Activated CD8-positive, alpha-beta memory T cell treated with anti-CD3 and anti-CD28 coated beads for 36 hours (primary cell): Measurements from ENCODE around the gene ARFGEF2. TPM values are rescaled to one million over a fixed set of nuclear protein-coding genes. Genes with fewer than 3 reads are reported as not detected.
"Not testable (repeated sequence)": the region's sequence is repeated elsewhere in the genome, so short reads cannot be mapped to it uniquely, and the experiment has no call there.

Experiments used
- CTCF ChIA-PET: fragments of 350-600 bp; sonication (Branson Sonifier 250); formaldehyde crosslinking; loops from one replicate; lab custom pipeline; 2021; ENCODE audit warnings: antibody characterized with exemption; lab: Charles Lee
- POLR2A ChIA-PET: fragments of 350-600 bp; sonication (Branson Sonifier 250); formaldehyde crosslinking; loops from one replicate; lab custom pipeline; 2021; ENCODE audit warnings: antibody characterized with exemption; lab: Charles Lee
- total RNA-seq, 2 experiments: library from RNA; stranded (reverse); gene quantifications; one replicate each; pipeline ENCODE4 v1.2.3, GENCODE V29; 2021

The ARFGEF2 gene
- total RNA-seq, 2 experiments from 2014 or later: 34.2 to 35.3 TPM

DNA sequence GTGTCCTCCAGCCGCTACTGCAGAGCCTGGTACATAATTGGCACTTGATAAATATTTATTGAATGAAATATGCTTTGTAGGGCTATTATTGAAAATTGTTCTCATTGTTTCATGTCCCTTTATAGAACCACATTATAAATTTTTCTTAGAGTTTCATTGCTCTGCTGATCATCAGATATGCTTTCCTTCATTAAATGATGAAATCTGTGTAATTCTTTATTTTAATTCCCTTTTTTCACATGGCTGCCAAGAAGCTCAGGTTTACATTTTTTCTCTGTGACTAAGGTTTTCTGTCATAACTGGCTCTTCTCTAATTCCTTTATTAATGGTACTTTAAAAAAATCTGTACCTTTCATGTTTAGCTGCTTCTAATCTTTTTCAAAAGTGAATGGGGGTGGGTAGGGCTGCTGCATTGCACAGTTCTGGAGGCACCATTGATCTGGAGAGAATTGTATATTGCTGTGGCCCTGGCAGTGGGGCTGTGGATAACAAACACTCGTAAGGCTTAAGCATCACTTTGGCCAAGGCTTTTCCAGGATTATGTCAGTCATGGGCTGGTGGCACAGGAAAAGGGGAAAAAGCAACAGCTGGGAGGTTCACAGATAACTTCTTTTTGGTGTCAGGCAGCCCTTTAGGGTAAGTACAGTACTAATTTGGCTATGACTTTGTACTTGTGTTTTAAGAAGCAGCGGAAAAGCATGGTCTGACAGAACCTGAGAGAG, 43.8 kb downstream of the ARFGEF2 start:
- CTCF ChIA-PET: no interaction called here
- POLR2A ChIA-PET: no interaction called here

DNA sequence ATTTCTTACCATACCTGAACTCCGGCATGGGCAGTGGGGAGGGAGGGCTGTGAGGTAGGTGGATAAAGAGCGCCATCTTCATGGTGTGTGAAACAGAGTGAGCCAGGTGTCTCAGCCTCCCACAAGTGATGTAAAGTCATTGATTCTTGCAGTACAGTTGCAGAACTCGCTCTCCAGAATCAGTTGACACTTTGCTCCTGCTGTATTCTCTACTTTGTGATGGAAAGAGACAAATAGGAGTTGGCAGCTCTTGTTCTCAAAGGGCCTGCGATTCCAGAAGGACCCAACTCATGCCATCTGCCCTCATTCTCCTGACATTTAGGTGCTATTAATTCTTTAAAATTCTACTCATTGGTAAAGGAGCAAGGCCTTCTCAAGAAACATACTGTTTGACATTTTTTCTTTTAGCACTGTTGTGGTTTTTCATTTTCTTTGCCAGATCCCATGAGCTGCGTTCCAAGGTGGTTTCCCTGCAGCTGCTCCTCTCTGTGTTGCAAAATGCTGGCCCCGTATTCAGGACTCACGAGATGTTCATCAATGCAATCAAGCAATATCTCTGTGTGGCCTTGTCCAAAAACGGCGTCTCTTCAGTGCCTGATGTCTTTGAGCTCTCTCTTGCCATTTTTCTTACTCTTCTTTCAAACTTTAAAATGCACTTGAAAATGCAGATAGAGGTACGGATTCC, 49.3 kb downstream of the ARFGEF2 start:
- POLR2A ChIA-PET: no interaction called here
- CTCF ChIA-PET: no interaction called here

DNA sequence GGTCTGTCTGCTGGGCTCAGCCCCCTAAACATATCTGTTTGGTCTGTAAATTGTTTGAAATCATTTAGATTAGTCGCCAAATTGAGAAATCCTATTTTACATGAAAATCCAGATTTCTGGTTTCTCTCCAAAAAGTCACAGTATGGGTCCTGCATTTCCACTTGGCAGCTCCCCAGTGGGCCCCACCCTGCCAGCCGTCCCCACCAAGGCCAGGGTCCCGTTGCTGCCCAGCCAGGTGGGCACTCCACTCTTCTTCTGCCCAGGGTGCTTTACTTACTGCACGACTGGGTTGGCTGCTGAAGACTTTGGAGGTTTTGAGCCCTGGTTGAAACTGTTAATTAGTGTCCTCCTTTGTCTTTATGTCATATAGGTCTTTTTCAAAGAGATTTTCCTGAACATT, 50.4 kb downstream of the ARFGEF2 start:
- ChIA-PET POLR2A (no interaction called here), CTCF (no interaction called here)

DNA sequence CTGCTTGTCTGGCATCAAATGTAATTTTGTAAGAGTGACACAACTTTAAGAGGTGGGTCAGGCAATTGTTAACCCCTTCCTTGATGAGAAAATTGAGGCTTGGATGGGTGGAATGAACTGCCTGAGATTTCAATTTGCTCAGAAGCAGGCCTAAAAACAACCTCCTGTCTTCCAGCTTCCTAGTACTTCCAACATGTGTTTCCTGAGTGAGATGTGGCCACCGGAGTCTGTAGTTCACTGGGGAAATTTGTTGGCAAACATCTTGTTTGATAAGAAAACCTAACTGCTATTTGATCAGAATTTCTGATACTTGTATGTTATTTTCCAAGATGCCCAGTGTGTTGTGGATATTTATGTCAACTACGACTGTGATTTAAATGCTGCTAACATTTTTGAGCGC, 51.3 kb downstream of the ARFGEF2 start:
- CTCF ChIA-PET: no interaction called here
- POLR2A ChIA-PET: no interaction called here

DNA sequence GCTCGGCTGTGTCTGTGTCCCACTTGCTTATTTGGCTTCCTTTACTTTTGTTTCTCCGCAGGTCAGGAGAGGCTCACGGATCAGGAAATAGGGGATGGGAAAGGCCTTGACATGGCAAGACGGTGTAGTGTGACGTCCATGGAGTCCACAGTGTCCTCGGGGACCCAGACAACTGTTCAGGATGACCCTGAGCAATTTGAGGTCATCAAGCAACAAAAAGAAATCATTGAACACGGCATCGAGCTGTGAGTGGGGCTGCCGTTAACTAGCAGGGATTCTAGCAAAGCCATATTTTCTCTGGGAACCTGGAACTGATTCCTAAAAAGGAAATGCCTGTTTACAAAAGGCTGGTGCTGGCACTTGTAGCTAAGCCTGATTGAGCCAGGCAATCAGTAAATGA, 54.4 kb downstream of the ARFGEF2 start:
- ChIA-PET POLR2A (interaction anchor here (0.6 kb wide), 1 partner anchor 252 kb away, joined by 4 read pairs; no protein-coding TSS in a partner anchor), CTCF (no interaction called here)

DNA sequence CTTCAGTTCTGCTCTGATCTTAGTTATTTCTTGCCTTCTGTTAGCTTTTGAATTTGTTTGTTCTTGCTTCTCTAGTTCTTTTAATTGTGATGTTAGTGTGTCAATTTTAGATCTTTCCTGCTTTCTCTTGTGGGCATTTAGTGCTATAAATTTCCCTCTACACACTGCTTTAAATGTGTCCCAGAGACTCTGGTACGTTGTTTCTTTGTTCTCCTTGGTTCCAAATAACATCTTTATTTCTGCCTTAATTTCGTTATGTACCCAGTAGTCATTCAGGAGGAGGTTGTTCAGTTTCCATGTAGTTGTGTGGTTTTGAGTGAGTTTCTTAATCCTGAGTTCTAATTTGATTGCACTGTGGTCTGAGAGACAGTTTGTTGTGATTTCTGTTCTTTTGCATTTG, 58.5 kb downstream of the ARFGEF2 start:
- CTCF ChIA-PET, POLR2A ChIA-PET: not testable (repeated sequence)

DNA sequence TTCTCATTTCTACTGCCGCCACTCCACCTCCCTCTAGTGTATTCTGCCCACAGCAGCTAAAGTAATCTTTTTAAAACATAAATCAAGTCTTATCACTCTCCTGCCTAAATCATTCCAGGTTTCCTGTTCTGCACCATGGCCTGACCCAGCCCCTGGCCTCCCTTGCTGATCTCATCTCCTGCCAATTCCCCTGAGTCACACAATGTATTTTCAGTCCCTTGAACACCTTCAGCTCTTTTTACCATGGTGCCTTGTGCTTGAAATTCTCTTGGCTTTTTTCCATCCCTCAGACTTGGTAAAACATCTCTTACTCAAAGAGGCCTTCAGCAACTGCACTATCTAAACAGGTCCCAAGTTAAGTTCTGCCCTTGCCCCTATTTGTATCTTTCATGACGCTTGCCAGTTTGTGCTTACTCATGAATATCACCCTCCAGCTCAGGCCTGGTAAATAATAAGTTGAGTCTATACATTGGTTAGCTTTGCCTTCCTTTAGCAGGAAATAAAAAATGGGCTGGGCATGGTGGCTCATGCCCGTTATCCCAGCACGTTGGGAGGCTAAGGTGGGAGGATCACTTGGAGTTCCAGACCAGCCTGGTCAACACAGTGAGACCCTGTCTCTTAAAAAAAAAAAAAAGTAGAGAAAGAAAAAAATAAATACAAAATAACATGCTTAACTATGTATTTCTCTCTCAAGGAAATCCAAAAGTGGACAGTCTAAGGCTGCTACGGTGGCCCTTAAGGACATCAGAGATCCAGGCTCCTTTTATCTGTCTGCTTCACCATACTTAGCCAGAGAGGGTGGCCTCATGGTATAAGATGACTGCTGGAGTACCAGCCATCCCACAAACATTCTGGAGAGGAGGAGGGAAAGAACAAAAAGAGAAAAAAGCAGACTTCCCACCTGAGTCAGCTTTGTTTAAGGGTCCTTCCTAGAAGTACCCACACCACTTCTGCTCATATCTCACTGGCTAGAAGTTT, 62.2 kb downstream of the ARFGEF2 start:
- ChIA-PET POLR2A (interaction anchor here (0.7 kb wide), 1 partner anchor 447 kb away, joined by 5 read pairs; no protein-coding TSS in a partner anchor), CTCF (no interaction called here)

DNA sequence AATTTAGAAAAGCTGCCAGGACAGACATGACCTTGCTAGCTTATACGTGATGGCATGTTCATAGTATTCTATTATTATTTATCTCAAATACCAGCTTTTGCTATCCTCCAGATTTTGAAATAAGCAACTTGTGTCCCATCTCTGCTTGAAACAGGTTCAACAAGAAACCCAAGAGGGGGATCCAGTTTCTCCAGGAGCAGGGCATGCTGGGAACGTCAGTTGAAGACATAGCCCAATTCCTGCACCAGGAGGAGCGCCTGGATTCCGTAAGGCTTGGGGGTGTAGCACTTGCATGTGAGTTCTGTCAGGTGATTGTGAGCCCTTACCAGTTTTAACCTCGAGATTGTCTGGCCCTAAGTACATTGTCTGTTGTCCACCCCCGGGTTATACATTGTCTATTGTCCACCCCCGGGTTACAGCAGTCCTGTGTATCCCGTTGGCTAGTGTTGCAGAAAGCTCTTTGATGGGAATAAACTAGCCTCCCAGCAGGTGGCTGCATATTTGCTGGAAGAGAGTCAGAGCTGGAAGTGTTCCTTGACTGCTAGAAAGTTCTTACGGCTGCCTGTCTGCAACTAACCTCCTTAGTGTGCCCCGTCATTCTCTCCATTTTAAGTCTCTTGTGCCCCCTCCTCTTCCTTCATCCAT, 63.2 kb downstream of the ARFGEF2 start:
- CTCF ChIA-PET: no interaction called here
- POLR2A ChIA-PET: no interaction called here

DNA sequence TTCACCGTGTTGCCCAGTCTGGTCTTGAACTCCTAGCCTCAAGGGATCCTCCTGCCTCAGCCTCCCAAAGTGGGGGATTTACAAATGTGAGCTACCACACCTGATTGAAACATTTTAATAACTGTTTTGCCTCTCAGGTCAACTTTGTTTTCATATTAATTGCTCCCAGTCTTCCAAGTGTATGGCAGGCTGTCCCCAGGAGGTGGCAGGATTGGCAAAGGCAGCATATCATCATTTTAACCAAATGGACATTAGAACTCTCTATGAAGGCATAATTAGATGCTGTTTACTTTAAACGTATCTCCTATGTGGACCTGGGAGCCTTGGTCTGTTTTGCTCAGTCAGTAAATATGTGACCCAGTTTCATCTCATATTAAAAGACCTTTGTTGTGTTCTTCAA, 65.4 kb downstream of the ARFGEF2 start:
- CTCF ChIA-PET: no interaction called here

DNA sequence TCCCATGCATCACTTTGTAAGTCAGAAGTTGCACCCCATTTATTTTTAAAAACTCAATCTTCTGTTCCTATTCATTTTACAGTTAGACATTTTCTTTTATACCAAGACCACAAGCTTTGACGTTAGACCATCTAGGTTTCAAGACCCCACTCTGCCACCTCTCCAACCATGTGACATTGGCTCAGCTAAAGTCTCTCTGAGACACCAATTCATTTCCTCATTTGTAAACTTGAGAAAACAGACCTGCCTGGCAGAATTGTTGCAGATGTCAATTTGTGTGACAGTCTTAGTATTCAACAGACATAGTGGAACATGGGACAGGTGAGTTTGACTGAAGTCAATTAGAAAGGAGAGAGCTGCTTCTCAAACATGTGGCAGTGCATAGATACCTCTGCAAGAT, 69.0 kb downstream of the ARFGEF2 start:
- POLR2A ChIA-PET: no interaction called here

More for the DNA sequence above, 65.4 kb downstream of the ARFGEF2 start:
- POLR2A ChIA-PET: no interaction called here

DNA sequence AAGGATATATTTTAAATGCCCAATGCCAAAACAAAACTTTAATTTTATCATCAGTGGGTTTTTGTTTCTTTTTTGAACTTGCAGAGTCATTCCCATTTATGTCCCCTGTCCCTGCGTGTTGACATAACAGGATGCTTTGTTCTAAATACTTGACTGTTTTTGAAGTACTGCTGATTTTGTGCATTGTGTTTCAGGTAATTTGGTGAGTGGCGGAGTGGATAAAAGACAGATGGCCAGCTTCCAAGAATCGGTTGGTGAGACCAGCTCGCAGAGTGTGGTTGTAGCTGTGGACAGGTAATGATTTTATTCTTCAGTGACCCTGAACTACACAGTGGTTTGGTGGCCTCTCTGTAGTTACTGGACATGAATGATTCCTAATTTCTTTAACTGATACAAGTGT, 74.1 kb downstream of the ARFGEF2 start:
- ChIA-PET CTCF (no interaction called here), POLR2A (no interaction called here)

More for the DNA sequence above, 69.0 kb downstream of the ARFGEF2 start:
- CTCF ChIA-PET: no interaction called here

DNA sequence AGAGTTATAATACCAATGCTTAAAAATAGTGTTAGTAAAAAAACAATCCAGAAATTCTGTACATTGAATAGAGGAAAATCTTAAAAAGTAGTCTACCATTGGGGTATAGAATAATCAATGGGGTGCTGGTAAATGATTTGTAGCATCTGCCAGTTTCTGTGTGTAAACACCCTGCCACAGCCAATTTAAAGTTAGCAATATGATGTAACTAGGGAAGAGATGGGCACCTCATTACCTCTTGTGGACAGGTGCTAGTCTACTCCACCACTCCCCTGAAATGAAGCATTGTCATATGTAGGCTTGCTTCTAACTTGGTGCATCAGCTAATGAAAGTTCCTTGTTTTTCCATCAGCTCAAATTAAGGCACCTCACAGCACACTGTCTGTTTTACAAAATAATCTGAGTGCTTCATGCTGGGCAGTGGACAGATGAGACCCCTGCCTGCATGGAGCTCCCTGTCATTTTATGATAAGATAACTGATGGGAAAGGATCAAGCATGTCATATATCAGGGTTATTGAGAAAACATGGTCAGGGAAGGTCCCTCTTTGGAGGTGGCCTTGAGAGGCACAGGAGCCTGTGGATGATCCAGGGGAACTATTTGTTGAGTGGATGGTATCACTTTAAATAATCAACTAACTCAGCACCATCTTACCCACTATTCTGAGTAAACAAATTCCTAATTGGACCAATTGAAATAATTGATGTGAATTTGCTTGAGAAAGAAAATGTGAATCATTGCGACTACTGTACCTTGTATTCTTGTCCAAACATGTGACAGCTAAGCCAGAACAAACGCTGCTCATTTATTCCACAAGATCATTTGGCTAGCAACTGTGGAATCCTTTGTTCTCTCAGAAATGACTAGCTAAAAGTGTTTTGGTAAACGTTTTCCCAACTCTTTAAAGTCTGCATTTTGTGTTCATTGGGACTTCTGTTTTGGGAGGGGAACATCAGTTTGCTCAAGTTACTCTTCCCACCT, 78.7 kb downstream of the ARFGEF2 start:
- ChIA-PET CTCF (no interaction called here), POLR2A (no interaction called here)

DNA sequence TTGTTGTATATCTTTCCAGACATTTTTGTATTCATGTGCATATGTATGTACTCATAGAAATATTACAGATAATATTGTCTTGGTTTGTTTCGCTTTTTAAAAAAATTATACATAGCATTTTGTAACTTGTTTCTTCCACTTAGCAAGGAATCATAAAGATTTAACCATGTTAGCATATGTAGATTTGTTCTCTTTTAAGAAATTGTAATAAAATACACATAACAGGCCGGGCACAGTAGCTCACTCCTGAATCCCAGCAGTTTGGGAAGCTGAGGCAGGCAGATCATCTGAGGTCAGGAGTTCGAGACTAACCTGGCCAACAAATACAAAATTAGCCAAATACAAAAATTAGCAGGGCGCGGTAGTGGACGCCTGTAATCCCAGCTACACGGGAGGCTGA, 80.2 kb downstream of the ARFGEF2 start:
- CTCF ChIA-PET: interaction anchor here (0.6 kb wide), 1 partner anchor 85 kb away, joined by 3 read pairs; no protein-coding TSS in a partner anchor
- POLR2A ChIA-PET: no interaction called here

DNA sequence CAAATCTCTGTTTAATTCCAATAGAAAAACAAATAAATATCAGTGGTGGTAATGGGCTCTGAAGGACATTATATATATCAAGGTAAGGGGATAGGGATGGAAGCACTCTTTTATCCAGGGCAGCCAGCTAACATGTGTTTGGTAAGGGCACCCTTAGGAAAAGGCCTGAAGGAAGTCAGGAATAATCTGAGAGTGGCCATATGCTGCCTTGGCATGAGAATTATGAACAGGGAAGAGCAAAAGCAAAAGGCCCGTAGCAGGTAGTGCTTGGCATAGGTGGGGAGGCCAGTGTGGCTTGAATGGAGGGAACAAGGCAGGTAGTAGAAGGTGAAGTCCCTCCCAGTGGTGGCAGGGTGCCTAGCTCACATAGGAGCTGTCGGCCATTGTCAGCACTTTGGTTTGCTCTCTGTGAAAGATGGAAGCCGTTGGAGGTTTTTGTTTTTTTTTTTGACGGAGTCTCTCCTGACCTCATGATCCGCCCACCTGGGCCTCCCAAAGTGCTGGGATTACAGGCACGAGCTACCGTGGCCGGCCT, 85.0 kb downstream of the ARFGEF2 start:
- CTCF ChIA-PET: no interaction called here
- POLR2A ChIA-PET: no interaction called here

DNA sequence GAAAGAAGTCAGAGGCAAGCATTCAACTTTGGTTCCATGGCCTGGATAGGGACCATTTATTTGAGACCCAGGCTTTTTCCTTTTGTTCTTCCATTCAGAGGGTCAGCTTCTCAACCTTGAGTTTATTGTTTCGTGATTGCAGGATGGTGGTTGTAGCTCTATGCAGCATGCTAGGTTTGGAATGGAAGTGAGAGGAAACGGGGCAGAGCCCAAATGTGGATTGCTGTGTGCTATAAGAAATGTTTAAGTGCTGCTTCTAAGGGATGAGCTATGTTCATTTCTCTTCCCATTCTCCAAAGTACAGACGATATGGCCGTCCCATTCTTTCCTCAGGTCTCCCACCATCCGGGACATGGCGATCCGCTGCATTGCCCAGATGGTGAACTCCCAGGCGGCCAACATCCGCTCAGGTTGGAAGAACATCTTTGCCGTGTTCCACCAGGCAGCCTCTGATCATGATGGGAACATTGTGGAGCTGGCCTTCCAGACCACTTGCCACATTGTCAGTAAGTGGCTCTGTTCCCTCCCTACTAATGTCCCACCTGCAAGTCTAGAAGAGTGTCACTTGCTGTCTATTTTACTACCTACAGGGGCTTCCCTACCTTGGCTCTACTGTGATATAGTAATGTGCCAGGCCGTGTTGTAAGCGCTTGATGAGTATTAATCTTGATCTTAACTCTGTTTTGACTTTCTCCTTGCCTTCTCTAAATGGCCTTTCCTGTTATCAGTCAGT, 88.6 kb downstream of the ARFGEF2 start:
- ChIA-PET POLR2A (no interaction called here), CTCF (no interaction called here)

DNA sequence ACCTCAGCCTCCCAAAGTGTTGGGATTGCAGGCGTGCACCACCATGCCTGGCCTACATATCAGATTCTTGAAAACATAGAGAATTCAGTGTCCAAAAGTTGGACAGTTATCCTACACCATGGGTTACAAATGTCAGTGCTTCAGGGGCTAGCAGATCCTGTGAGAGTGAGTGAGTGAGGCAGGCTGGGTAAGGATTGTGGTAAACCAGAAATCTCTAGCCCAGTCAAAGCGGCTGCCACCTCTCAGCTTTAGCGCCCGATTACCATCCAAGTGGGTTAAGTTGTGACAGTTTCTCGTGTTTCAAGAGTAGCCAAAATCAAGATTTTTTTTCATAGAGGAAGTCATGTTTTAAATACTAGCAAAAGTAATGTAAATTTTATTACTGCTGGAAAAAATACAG, 102.7 kb downstream of the ARFGEF2 start:
- ChIA-PET CTCF (no interaction called here), POLR2A (no interaction called here)

DNA sequence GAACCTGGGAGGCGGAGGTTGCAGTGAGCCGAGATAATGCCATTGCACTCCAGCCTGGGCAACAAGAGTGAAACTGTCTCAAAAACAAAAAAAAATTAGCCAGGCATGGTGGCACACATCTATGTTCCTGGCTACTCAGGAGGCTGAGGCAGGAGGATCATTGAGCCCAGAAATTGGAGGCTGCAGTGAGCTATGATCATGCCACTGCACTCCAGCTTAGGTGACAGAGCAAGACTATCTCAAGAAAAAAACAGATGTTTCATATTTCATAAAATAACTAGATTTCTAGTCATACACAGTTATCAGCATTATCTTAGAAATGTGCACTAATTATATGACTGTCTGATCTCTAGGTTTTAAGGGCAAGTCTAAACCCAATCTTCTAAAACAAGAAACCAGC, 106.7 kb downstream of the ARFGEF2 start:
- POLR2A ChIA-PET, CTCF ChIA-PET: not testable (repeated sequence)
